GM23338 (cell line): ENCODE data around the gene RNF41. TPM values are rescaled to one million over a fixed set of nuclear protein-coding genes. Genes with fewer than 3 reads are reported as not detected.
A peak's percentile ranks its signal among the peaks of the same experiment; 100 is the strongest.

Source experiments
- ATAC-seq: fragments of 200-7000 bp; cut with Tn5 transposase; 3 replicates; pipeline ENCODE4 v1.9.1; 2020
- DNase-seq: peaks from one replicate; pipeline ENCODE4 v3.0.0-alpha.2; 2015; ENCODE audit warnings: low spot score
- H2AFZ ChIP-seq: fragments of 200-600 bp; sonication (generic); 2 replicates; pipeline ENCODE4 v1.8.0; 2016; ENCODE audit warnings: antibody characterized with exemption, mild to moderate bottlenecking, moderate library complexity
- H3F3A ChIP-seq: fragments of 200-600 bp; sonication (generic); replicated peaks from 2 replicates; pipeline ENCODE4 v1.8.0; 2017; ENCODE audit warnings: antibody characterized with exemption, mixed run types, low read depth
- H3K27ac ChIP-seq: fragments of 200-600 bp; sonication (generic); 2 replicates; pipeline ENCODE4 v1.6.1; 2016; ENCODE audit warnings: low read depth
- H3K27me3 ChIP-seq: fragments of 200-600 bp; sonication (generic); 2 replicates; pipeline ENCODE4 v1.8.0; 2016; ENCODE audit warnings: mild to moderate bottlenecking, mixed run types, moderate library complexity; ENCODE audit not compliant: insufficient read depth
- H3K36me3 ChIP-seq: fragments of 200-600 bp; sonication (generic); 2 replicates; pipeline ENCODE4 v1.8.0; 2016; ENCODE audit warnings: mild to moderate bottlenecking; ENCODE audit not compliant: insufficient read depth
- H3K4me1 ChIP-seq: fragments of 200-600 bp; sonication (generic); 2 replicates; pipeline ENCODE4 v1.8.0; 2016; ENCODE audit warnings: mild to moderate bottlenecking, moderate library complexity; ENCODE audit not compliant: insufficient read depth
- H3K4me2 ChIP-seq: fragments of 200-600 bp; sonication (generic); 2 replicates; pipeline ENCODE4 v1.7.1; 2017; ENCODE audit warnings: mixed run types
- H3K4me3 ChIP-seq: fragments of 200-600 bp; sonication (generic); 2 replicates; pipeline ENCODE4 v1.6.1; 2016; ENCODE audit warnings: mixed run types
- H3K79me2 ChIP-seq: fragments of 200-600 bp; sonication (generic); replicated peaks from 2 replicates; pipeline ENCODE4 v1.8.0; 2017; ENCODE audit warnings: mild to moderate bottlenecking; ENCODE audit not compliant: insufficient read depth
- H3K9me2 ChIP-seq: fragments of 200-600 bp; sonication (generic); 2 replicates; pipeline ENCODE4 v1.8.0; 2017; ENCODE audit not compliant: insufficient read depth
- H4K20me1 ChIP-seq: fragments of 200-600 bp; sonication (generic); replicated peaks from 2 replicates; pipeline ENCODE4 v1.8.0; 2017; ENCODE audit warnings: mild to moderate bottlenecking; ENCODE audit not compliant: insufficient read depth
- H3K27ac Mint-ChIP-seq: 2 replicates; pipeline ENCODE4 v1.8.0; 2020; ENCODE audit warnings: inconsistent platforms, mild to moderate bottlenecking, moderate library complexity, mixed read lengths
- H3K27me3 Mint-ChIP-seq: 3 replicates; pipeline ENCODE4 v1.8.0; 2022; ENCODE audit warnings: low read depth, mild to moderate bottlenecking, moderate library complexity, mixed read lengths, inconsistent platforms; ENCODE audit not compliant: insufficient read depth, poor library complexity
- H3K36me3 Mint-ChIP-seq: 3 replicates; pipeline ENCODE4 v1.8.0; 2021; ENCODE audit warnings: low read depth, mild to moderate bottlenecking, inconsistent platforms, moderate library complexity, mixed read lengths
- H3K4me1 Mint-ChIP-seq: 3 replicates; pipeline ENCODE4 v1.8.0; 2020; ENCODE audit warnings: mild to moderate bottlenecking, inconsistent platforms, mixed read lengths
- H3K4me3 Mint-ChIP-seq: 3 replicates; pipeline ENCODE4 v1.8.0; 2021; ENCODE audit warnings: moderate library complexity, mild to moderate bottlenecking, inconsistent platforms, mixed read lengths
- H3K9me3 Mint-ChIP-seq: 3 replicates; pipeline ENCODE4 v1.8.0; 2020; ENCODE audit warnings: moderate library complexity, mild to moderate bottlenecking, inconsistent platforms, mixed read lengths
- EZH2phosphoT487 ChIP-seq: fragments of 200-600 bp; sonication (generic); IDR thresholded peaks from one replicate; pipeline ENCODE4 v1.8.1; 2018; ENCODE audit warnings: antibody characterized with exemption; ENCODE audit not compliant: unreplicated experiment
- JUNB ChIP-seq: IDR thresholded peaks from one replicate; pipeline ENCODE4 v1.6.1; 2016; ENCODE audit warnings: antibody characterized with exemption; ENCODE audit not compliant: unreplicated experiment
- NANOG ChIP-seq: IDR thresholded peaks from 2 replicates; pipeline ENCODE4 v1.6.1; 2016; ENCODE audit warnings: antibody characterized with exemption, borderline replicate concordance
- POLR2AphosphoS5 ChIP-seq: IDR thresholded peaks from 2 replicates; pipeline ENCODE4 v1.6.1; 2016; ENCODE audit warnings: antibody characterized with exemption, low read depth
- ZNF331 ChIP-seq: fragments of 250-450 bp; sonication (Bioruptor Pico); IDR thresholded peaks from 2 replicates; pipeline ENCODE4 v1.5.0; 2020; ENCODE audit warnings: low read depth, mild to moderate bottlenecking, moderate library complexity
- polyA plus RNA-seq: library from polyadenylated mRNA; unstranded; fragments of >200 nt; fragmentation: Nextera tagmentation; extraction: Ambion mirVana; gene quantifications from 2 replicates; pipeline ENCODE4 v1.2.1, GENCODE V29; 2016
- total RNA-seq: library from RNA; depleted of rRNA; stranded (reverse); fragments of >200 nt; shearing (Covaris generic); gene quantifications from 2 replicates; pipeline ENCODE4 v1.2.3, GENCODE V29; 2014
- TF ChIP-seq, protein P1 (sequence below): IDR thresholded peaks from one replicate; pipeline ENCODE4 v1.6.1; 2018; ENCODE audit warnings: antibody characterized with exemption; ENCODE audit not compliant: unreplicated experiment
- TF ChIP-seq, protein P2 (sequence below): fragments of 250-450 bp; sonication (Bioruptor Pico); IDR thresholded peaks from 2 replicates; pipeline ENCODE4 v1.5.0; 2020; ENCODE audit warnings: mild to moderate bottlenecking, moderate library complexity

The RNF41 gene
- total and polyA plus RNA-seq, 2 experiments from 2014 or later = 15.3 to 77.1 TPM

DNA sequence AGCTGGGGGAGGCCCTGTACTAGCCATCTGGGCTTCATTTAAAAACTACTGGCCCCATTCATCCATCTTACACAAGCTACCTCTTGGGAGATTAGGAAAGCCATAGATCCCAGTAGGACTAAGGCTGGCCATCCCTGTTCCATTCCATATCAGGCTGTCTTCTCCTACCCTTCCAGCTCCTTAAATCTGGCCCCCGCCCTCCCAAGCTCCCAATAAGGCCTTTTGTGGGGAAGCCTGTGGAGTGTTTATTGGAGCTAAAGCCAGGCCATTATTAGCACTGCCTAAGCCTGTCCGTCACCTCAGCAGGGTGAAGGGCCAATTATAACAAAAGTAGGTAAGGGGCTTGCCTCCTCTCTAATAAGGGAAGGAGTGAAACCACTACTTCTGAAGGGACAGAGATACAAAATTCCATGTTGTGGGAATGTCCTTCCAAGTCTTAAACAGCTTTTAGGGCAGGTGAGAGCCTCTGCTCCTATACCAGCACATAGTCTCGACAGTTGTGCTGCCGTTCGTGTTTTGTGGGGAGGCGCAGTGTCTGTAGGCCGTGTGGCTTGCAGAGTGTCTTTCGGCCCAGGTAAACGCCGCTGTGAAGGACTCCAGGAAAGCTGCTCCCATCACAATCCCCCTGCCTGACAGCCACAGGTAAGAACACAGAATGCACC lies 59.9 kb downstream of the RNF41 start:
- Histone ChIP-seq H3K79me2 (peaks cover 31% of the 10 kb centered on the region), H3K4me3 (0 out of 2 replicates have a peak overlapping the region, but pooled peaks have one; percentile 21), H3K4me2 (no peak overlapping the region), H3K27me3 (no peaks in the 10 kb centered on the region), H2AFZ (no peak overlapping the region), H3F3A (peaks cover 63% of the 10 kb centered on the region), H3K36me3 (peaks cover 55% of the 10 kb centered on the region), H3K27ac (peak overlapping the region; percentile 98), H3K4me1 (peaks cover 45% of the 10 kb centered on the region), H3K9me2 (no peaks in the 10 kb centered on the region), H4K20me1 (peaks cover 25% of the 10 kb centered on the region)
- Mint-ChIP-seq H3K36me3 (peaks cover 88% of the 10 kb centered on the region), H3K4me1 (peaks cover 55% of the 10 kb centered on the region), H3K27me3 (peaks cover 51% of the 10 kb centered on the region), H3K4me3 (peak overlapping the region; percentile 59; the same call in 2 of the 3 replicates), H3K9me3 (no peaks in the 10 kb centered on the region; the same call in 1 of the 3 replicates), H3K27ac (peak overlapping the region; percentile 74)
- DNase-seq = peak; percentile 23
- no peak for ATAC-seq
- no peak for TF ChIP-seq JUNB

DNA sequence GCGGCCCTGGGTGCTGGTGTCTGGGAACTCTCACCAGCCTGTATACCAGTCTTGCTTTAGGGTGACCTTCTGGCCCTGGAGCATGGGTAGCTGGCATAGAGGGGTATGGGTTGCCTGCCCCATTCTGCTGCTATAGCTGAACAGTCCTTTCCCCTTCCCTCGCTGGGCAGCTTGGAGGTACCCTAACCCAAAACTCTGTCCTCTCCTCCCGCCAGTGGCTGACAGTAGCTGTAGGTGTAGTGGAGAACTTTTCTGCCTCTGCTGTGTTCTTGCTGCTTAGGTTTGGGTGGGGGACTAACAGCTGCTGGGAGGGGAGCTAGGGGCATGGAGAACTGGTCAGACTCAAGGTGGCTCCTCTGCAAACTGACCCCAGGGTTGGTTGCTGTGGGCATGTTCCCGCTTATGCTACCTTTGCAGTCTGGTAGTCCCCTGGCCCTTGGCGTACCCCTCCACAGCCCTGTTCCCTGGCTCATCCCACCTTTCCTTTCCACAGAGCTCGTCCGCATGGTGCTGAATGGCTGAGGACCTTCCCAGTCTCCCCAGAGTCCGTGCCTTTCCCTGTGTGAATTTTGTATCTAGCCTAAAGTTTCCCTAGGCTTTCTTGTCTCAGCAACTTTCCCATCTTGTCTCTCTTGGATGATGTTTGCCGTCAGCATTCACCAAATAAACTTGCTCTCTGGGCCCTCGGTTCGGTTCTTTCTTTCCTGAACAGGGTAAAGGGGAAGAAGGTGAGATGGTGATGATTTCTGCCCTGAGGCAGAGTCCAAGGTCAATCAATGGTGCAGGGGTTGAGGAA lies 60.6 kb downstream of the RNF41 start:
- Histone ChIP-seq H3K27ac (peak overlapping the region; percentile 98), H2AFZ (no peak overlapping the region), H3K9me2 (no peaks in the 10 kb centered on the region), H3K27me3 (no peaks in the 10 kb centered on the region), H3K4me1 (peaks cover 47% of the 10 kb centered on the region), H3F3A (peaks cover 65% of the 10 kb centered on the region), H3K4me3 (peak overlapping the region; percentile 84), H3K36me3 (peaks cover 51% of the 10 kb centered on the region), H3K79me2 (peaks cover 31% of the 10 kb centered on the region), H3K4me2 (peak overlapping the region; percentile 91), H4K20me1 (peaks cover 25% of the 10 kb centered on the region)
- H3K4me3 Mint-ChIP-seq = peak overlapping the region; percentile 92
- peaks cover 51% of the 10 kb centered on the region for H3K27me3 Mint-ChIP-seq
- TF ChIP-seq, protein P1, sequence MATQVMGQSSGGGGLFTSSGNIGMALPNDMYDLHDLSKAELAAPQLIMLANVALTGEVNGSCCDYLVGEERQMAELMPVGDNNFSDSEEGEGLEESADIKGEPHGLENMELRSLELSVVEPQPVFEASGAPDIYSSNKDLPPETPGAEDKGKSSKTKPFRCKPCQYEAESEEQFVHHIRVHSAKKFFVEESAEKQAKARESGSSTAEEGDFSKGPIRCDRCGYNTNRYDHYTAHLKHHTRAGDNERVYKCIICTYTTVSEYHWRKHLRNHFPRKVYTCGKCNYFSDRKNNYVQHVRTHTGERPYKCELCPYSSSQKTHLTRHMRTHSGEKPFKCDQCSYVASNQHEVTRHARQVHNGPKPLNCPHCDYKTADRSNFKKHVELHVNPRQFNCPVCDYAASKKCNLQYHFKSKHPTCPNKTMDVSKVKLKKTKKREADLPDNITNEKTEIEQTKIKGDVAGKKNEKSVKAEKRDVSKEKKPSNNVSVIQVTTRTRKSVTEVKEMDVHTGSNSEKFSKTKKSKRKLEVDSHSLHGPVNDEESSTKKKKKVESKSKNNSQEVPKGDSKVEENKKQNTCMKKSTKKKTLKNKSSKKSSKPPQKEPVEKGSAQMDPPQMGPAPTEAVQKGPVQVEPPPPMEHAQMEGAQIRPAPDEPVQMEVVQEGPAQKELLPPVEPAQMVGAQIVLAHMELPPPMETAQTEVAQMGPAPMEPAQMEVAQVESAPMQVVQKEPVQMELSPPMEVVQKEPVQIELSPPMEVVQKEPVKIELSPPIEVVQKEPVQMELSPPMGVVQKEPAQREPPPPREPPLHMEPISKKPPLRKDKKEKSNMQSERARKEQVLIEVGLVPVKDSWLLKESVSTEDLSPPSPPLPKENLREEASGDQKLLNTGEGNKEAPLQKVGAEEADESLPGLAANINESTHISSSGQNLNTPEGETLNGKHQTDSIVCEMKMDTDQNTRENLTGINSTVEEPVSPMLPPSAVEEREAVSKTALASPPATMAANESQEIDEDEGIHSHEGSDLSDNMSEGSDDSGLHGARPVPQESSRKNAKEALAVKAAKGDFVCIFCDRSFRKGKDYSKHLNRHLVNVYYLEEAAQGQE = no peak
- TF ChIP-seq NANOG (no peak), POLR2AphosphoS5 (peak; percentile 8; the same call in 1 of the 2 replicates), ZNF331 (CRISPR knock-in tag) (no peak), EZH2phosphoT487 (no peak)
- TF ChIP-seq, protein P2, sequence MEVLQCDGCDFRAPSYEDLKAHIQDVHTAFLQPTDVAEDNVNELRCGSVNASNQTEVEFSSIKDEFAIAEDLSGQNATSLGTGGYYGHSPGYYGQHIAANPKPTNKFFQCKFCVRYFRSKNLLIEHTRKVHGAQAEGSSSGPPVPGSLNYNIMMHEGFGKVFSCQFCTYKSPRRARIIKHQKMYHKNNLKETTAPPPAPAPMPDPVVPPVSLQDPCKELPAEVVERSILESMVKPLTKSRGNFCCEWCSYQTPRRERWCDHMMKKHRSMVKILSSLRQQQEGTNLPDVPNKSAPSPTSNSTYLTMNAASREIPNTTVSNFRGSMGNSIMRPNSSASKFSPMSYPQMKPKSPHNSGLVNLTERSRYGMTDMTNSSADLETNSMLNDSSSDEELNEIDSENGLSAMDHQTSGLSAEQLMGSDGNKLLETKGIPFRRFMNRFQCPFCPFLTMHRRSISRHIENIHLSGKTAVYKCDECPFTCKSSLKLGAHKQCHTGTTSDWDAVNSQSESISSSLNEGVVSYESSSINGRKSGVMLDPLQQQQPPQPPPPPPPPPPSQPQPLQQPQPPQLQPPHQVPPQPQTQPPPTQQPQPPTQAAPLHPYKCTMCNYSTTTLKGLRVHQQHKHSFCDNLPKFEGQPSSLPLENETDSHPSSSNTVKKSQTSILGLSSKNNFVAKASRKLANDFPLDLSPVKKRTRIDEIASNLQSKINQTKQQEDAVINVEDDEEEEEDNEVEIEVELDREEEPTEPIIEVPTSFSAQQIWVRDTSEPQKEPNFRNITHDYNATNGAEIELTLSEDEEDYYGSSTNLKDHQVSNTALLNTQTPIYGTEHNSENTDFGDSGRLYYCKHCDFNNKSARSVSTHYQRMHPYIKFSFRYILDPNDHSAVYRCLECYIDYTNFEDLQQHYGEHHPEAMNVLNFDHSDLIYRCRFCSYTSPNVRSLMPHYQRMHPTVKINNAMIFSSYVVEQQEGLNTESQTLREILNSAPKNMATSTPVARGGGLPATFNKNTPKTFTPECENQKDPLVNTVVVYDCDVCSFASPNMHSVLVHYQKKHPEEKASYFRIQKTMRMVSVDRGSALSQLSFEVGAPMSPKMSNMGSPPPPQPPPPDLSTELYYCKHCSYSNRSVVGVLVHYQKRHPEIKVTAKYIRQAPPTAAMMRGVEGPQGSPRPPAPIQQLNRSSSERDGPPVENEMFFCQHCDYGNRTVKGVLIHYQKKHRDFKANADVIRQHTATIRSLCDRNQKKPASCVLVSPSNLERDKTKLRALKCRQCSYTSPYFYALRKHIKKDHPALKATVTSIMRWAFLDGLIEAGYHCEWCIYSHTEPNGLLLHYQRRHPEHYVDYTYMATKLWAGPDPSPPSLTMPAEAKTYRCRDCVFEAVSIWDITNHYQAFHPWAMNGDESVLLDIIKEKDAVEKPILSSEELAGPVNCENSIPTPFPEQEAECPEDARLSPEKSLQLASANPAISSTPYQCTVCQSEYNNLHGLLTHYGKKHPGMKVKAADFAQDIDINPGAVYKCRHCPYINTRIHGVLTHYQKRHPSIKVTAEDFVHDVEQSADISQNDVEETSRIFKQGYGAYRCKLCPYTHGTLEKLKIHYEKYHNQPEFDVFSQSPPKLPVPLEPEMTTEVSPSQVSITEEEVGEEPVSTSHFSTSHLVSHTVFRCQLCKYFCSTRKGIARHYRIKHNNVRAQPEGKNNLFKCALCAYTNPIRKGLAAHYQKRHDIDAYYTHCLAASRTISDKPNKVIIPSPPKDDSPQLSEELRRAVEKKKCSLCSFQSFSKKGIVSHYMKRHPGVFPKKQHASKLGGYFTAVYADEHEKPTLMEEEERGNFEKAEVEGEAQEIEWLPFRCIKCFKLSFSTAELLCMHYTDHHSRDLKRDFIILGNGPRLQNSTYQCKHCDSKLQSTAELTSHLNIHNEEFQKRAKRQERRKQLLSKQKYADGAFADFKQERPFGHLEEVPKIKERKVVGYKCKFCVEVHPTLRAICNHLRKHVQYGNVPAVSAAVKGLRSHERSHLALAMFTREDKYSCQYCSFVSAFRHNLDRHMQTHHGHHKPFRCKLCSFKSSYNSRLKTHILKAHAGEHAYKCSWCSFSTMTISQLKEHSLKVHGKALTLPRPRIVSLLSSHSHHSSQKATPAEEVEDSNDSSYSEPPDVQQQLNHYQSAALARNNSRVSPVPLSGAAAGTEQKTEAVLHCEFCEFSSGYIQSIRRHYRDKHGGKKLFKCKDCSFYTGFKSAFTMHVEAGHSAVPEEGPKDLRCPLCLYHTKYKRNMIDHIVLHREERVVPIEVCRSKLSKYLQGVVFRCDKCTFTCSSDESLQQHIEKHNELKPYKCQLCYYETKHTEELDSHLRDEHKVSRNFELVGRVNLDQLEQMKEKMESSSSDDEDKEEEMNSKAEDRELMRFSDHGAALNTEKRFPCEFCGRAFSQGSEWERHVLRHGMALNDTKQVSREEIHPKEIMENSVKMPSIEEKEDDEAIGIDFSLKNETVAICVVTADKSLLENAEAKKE (CRISPR knock-in tag) = no peak
- peak overlapping the region; percentile 74 for H3K27ac Mint-ChIP-seq
- peaks cover 55% of the 10 kb centered on the region for H3K4me1 Mint-ChIP-seq
- H3K9me3 Mint-ChIP-seq = no peaks in the 10 kb centered on the region; the same call in 1 of the 3 replicates
- H3K36me3 Mint-ChIP-seq = peaks cover 82% of the 10 kb centered on the region
- no peak for ATAC-seq
- DNase-seq = no peak
